Stimulated activated CD4-positive, alpha-beta T cell treated with anti-CD3 and anti-CD28 coated beads, Interleukin-1b, Interleukin-23, amount 100 ng/mL, for 4 hours (primary cell): ENCODE measurements around the gene CXCL6.

ENCODE experiments used
- DNase-seq, 2 donors: peaks; one replicate each; pipeline ENCODE4 v3.0.0-alpha.2; 2020; ENCODE audit warnings: low read depth in 2 of 2

Gene CXCL6

DNA sequence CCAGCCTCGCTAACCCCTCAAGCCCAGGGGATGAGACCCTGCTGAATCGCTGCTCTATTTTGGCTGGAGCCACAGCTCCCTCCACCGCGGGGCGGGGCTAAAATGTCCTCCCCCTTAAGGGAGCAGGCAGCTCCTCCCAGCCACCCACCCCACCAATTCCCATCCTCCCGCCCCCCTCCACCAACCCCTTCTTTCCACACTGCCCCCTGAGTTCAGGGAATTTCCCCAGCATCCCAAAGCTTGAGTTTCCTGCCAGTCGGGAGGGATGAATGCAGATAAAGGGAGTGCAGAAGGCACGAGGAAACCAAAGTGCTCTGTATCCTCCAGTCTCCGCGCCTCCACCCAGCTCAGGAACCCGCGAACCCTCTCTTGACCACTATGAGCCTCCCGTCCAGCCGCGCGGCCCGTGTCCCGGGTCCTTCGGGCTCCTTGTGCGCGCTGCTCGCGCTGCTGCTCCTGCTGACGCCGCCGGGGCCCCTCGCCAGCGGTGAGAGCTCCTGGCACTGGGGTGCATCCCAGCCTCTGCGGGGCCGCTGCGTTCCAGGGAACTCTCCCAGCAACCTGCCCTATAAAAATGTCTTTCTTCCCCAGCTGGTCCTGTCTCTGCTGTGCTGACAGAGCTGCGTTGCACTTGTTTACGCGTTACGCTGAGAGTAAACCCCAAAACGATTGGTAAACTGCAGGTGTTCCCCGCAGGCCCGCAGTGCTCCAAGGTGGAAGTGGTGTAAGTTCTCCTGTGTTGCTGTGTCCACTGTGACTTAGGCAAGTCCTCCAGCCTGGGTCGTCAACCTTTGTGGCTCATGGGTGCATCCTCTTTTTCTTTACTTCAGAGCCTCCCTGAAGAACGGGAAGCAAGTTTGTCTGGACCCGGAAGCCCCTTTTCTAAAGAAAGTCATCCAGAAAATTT, at the start of gene CXCL6:
TSS of gene CXCL6 (plus strand) at position 306 of the 907 bp plus-strand sequence. CDS start at position 379, 73 bp downstream.
- DNase-seq, result no peak

GRCh38 chr4:73788411-73788810, 48.1 kb upstream of the CXCL6 start:
- DNase-seq, result no peak

GRCh38 chr4:73798842-73799241, 37.6 kb upstream of the CXCL6 start:
- no peak for DNase-seq

- no peak for DNase-seq
These were observed 36.3 kb upstream of the CXCL6 start for GRCh38 chr4:73800206-73800605.

DNA sequence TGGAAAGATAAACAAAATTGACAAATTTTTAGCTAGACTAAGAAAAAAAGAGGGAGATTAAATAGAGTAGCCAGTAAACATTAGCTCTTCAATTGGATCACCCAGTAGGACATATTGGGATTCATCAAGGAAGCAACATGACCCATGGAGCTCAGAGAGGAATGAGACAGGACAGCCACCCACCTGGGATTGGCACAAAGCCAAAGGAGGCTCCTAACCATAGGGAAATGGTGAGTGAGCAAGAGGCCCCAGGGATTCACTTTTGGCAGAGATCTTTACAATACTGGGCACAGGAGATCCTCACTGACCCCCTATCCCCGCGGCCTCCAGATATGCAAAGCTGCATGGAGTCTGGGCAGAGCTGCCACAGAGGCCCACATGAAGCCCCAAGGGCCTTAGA, 34.8 kb upstream of the CXCL6 start:
- DNase-seq, result no peak

- no peak for DNase-seq
These were observed 33.3 kb upstream of the CXCL6 start for GRCh38 chr4:73803213-73803612.

DNA sequence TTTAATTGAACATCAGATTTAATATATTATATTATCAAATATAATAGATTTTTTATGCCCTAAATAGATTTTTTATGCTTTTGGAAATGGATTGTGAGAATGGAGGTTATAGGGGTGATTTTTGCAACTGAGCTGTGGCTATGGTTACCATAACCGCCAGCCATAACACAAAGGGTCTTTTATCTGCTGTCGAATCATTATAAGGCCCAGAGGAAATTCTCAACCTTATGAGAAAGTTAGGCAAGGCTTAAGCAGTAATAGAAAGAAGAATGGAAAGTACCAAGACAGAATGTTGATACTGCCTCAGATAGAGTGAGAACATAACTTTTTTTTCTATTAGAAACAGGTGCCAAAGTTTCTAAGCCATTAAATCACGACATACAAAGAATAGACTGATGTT, 26.3 kb upstream of the CXCL6 start:
- DNase-seq, result no peak

GRCh38 chr4:73811841-73812240, 24.6 kb upstream of the CXCL6 start:
- no peak for DNase-seq

DNA sequence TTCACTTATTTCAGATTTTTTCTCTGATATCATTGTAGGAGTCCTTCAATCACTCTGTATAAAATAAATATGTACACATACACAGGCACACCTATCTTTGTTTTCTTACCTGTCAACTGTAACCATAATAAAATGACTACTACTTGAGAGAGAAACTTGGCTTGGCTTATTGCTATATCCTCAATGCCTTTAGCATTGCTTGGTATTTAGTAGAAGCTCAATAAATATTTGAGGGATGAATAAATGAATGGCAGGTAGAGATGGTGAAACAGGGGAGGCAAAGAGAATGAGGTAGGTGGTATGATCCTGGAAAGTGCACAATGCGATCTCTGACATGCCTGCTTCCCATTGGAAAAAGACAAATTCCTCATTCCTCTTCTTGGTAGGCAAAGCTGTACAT, 21.8 kb upstream of the CXCL6 start:
- DNase-seq, result no peak

GRCh38 chr4:73815145-73815544, 21.3 kb upstream of the CXCL6 start:
- no peak for DNase-seq

- DNase-seq, result no peak
These were observed 19.7 kb upstream of the CXCL6 start for GRCh38 chr4:73816814-73817213.

GRCh38 chr4:73817341-73817740, 19.1 kb upstream of the CXCL6 start:
- no peak for DNase-seq

DNA sequence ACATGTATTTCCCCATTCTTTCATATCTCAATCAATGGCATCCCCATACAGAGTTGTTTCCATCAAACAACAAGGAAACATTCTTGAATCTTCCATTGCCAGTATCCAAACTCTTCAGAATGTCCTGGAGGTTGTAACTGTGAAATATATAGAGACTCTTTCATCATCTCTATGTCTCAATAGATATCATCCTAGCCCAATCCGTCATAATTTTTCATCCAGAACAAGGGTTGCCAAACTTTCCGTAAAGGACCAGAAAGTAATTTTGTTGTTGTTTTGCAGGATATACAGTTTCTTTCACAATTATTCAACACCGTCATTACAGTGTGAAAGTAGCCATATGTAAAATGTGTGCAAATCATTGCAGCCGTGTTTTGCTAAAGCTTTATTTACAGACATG, 15.2 kb upstream of the CXCL6 start:
- no peak for DNase-seq

- no peak for DNase-seq
These were observed 14.1 kb upstream of the CXCL6 start for GRCh38 chr4:73822389-73822788.

- no peak for DNase-seq
These were observed 13.5 kb upstream of the CXCL6 start for GRCh38 chr4:73822812-73823504.

DNA sequence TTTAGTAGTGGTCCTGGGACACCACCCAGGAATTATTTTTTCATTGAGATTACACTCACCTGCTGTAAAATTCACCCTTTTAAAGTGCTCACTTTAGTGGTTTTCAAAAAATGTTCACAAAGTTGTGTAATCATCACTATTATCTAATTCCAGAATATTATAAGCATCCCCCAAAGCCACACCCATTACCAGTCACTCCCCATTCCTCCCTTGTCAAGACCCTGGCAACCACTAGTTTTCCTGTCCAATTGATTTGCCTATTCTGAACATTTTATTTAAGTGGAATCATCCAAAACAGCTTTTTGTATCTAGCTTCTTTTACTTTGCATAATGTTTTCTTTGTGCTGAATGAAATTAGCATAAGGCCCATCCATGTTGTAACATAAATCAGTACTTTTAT, 12.7 kb upstream of the CXCL6 start:
- DNase-seq, result no peak

- no peak for DNase-seq
These were observed 7.5 kb upstream of the CXCL6 start for GRCh38 chr4:73828956-73829355.

GRCh38 chr4:73831569-73831968, 4.9 kb upstream of the CXCL6 start:
- no peak for DNase-seq

- no peak for DNase-seq
These were observed 3.7 kb upstream of the CXCL6 start for GRCh38 chr4:73832651-73833237.

- no peak for DNase-seq
These were observed 2.6 kb downstream of the CXCL6 start for GRCh38 chr4:73839071-73839470.

DNA sequence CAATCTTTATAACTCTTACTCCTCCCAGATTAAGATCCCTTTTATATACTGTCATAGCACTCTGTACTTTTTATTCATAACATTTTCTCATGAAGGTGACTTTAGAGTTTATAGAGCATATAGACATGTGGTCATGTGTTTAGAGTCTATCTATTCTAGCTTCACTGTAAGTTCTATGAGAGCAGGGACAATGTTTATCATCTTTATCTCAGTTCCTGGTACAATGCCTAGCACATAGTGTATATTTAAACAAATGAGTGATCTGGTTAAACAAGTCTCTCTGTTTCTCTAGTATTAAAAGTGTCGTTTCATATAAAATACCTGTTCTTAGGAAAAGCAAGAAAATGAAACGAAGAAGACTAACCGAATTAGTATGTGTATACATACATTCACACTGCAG, 3.2 kb downstream of the CXCL6 start:
- DNase-seq, result no peak

DNA sequence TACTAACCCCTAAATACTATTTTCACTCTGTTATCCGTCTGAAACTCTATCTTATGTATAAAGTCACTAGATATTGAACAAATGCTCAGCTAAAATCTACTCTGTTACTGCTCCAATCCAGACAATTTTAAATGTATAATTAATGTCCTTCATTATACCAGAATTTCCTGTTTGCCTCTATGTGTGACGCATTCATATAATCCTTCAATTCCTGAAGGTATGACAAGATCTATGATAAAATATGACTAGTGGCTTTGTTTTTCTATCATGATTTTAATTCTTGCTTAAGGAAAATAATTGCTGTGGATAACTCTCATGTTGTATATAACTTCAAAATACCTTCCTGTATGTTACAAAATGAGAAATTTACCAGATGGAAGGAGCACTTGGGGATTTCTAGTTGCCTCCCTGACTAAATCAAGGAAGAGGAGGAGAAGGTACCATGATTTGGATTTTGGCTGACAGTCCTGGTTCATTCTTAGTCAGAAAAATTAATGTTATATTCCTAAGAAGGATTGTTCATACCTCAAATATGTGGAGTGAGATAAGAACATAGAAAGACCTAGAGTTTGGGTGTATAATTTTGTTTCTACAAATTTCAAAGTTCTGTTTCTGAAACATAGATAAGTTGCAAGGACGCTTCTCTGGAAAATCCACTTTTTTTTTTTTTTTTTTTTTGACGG, 4.9 kb downstream of the CXCL6 start:
- DNase-seq, result no peak
